Measurements from ENCODE around the gene GRIK2.

DNA sequence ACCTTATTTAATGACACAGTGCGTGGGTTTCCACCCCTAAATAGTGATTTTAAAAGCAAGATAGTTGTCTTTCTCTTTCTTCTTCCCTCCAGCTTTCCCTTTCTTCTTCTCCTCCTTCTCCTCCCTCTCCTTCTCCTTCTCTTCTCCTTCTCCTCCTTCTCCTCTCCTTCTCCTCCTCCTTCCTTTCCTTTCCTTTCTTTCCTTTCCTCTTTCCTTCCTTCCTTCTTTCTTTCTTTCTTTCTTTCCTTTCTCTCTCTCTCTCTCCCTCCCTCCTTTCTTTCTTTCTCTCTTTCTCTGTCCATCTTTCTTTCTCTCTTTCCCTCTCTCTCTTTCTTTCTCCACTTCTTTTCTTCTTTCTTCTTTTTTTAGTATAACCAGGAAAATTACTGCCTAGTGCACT lies 670.6 kb downstream of the GRIK2 start:
- TF ChIP-seq, protein P1, sequence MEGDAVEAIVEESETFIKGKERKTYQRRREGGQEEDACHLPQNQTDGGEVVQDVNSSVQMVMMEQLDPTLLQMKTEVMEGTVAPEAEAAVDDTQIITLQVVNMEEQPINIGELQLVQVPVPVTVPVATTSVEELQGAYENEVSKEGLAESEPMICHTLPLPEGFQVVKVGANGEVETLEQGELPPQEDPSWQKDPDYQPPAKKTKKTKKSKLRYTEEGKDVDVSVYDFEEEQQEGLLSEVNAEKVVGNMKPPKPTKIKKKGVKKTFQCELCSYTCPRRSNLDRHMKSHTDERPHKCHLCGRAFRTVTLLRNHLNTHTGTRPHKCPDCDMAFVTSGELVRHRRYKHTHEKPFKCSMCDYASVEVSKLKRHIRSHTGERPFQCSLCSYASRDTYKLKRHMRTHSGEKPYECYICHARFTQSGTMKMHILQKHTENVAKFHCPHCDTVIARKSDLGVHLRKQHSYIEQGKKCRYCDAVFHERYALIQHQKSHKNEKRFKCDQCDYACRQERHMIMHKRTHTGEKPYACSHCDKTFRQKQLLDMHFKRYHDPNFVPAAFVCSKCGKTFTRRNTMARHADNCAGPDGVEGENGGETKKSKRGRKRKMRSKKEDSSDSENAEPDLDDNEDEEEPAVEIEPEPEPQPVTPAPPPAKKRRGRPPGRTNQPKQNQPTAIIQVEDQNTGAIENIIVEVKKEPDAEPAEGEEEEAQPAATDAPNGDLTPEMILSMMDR (IDR thresholded peaks at IDR 0.05): no peak
- no peak for TF ChIP-seq POLR2AphosphoS5 (IDR thresholded peaks at IDR 0.05)
